ENCODE data around the gene CHRNA9.

CHRNA9 gene

DNA sequence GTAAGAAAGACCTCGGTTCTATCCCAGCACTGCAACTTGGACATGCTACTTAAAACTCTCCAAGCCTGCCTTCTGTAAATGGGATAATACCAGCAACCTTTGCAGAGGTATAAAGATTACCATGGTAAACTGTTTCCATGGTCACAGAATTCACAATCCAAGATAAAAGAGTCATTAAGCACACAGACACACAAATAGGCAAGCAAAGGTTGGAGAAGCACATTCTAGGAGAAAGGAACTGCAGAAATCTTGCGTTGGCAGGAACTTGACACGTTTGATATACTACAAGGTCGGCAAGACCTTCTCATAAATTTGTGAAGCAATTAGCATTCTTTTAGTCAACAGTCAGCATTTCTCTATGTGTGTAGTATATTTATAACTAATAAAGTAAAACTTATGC, 12.3 kb upstream of the CHRNA9 start:
- no peak for ATAC-seq
- no peaks in the 10 kb centered on the region for H3K36me3 Mint-ChIP-seq
- DNase-seq (ENCODE audit: low spot score in 2 of 2), result no peak
- H3K9me3 Mint-ChIP-seq, result no peaks in the 10 kb centered on the region
- peaks cover 4% of the 10 kb centered on the region for H3K4me1 Mint-ChIP-seq
- H3K27ac Mint-ChIP-seq, result no peak overlapping the region
- no peak overlapping the region for H3K4me3 Mint-ChIP-seq

GRCh38 chr4:40323866-40324265, 11.3 kb upstream of the CHRNA9 start:
- ATAC-seq, result peak; percentile 69
- H3K4me1 Mint-ChIP-seq, result no peaks in the 10 kb centered on the region
- H3K36me3 Mint-ChIP-seq, result no peaks in the 10 kb centered on the region
- H3K4me3 Mint-ChIP-seq, result no peak overlapping the region
- H3K9me3 Mint-ChIP-seq, result no peaks in the 10 kb centered on the region
- H3K27ac Mint-ChIP-seq, result no peak overlapping the region
- DNase-seq (ENCODE audit: low spot score in 2 of 2), result no peak

- Mint-ChIP-seq H3K27ac (no peak overlapping the region), H3K4me1 (no peaks in the 10 kb centered on the region), H3K9me3 (no peaks in the 10 kb centered on the region), H3K4me3 (no peak overlapping the region), H3K36me3 (no peaks in the 10 kb centered on the region)
- peak; percentile 94 for ATAC-seq
- DNase-seq (ENCODE audit: low spot score in 2 of 2), result no peak
Observed at GRCh38 chr4:40325406-40326019, 9.6 kb upstream of the CHRNA9 start.

DNA sequence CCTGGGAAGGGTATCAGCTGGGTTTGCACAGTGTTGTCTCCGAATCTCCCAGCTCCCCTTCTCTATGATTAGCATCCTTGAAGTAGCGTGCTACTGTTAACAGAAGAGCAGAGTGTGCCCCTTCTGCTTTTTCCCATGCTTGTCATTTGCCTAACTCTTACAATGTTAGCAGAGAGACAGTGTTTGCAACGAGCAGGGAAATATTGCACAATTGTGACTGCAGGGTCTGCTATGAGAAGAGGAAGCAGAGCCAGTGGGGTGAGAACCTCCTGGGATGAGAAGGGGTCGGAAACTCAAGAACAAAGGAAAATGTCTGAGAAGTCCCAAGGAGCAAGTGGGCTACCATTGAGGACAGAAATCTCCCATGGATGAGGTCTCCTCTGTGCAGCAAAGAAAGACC, 7.8 kb upstream of the CHRNA9 start:
- ATAC-seq (no peak), DNase-seq (ENCODE audit: low spot score in 2 of 2) (no peak)
- Mint-ChIP-seq H3K9me3 (no peaks in the 10 kb centered on the region), H3K4me1 (no peaks in the 10 kb centered on the region), H3K4me3 (no peak overlapping the region), H3K27ac (no peak overlapping the region), H3K36me3 (no peaks in the 10 kb centered on the region)

DNA sequence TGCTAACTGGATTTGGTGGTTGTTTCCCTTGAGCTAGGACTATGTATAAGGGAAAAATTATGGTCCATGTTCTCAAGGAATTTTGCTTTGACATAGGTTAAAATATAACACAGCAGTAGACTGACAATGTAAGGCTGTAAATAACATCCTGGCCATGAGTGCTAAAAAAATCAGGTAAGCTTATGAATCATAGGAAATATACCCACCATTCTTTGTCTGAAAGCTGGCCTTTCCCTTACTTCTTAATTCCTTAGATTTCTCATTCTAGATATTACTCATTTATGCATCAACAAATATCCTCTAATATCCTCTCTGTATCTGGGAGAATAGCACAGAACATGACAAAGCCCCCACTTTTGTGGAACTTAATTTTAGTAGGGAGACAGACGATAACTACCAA, 6.8 kb upstream of the CHRNA9 start:
- Mint-ChIP-seq H3K9me3 (no peaks in the 10 kb centered on the region), H3K36me3 (no peaks in the 10 kb centered on the region), H3K4me1 (no peaks in the 10 kb centered on the region), H3K27ac (no peak overlapping the region), H3K4me3 (no peak overlapping the region)
- no peak for ATAC-seq
- DNase-seq (ENCODE audit: low spot score in 2 of 2), result no peak

DNA sequence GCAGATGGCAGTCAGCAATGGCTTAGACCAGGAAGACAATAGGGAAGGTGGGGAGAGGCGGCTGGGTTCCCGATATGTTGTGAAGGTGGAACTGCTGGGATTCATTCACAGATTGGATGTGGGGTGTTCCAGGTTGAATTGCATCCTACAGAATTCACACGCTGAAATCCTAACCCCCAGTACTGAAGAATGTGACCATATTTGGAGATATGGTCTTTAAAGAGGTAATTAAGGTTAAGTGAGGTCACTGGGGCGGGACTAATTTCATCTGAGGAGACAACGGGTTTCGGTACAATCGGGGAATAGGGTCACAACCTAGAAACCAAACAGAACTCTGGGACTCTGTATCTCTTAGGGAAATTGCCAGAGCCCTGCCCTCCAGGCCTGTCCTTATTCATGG, 5.3 kb upstream of the CHRNA9 start:
- Mint-ChIP-seq H3K9me3 (no peaks in the 10 kb centered on the region), H3K27ac (no peak overlapping the region), H3K4me3 (no peak overlapping the region), H3K4me1 (no peaks in the 10 kb centered on the region), H3K36me3 (no peaks in the 10 kb centered on the region)
- DNase-seq (ENCODE audit: low spot score in 2 of 2) (no peak), ATAC-seq (no peak)

DNA sequence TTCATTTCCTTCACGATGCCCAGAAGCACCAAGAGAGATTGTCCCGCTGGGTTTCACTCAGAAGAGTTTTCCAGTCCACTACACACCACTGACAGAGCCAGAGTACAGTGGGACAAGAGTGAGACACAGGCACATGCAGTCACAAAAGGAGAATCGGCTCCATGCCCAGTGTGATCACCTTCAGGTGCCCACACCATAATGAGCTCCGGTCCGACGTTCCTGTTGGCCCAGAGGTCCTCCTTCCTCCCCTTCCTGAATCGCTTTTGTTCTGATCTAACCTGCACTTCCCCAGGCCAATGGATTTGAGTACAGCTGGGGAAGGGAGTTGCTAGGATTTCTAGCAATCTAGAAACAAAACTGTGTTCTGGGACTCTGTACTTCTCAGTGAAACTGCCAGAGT, 4.6 kb upstream of the CHRNA9 start:
- Mint-ChIP-seq H3K4me1 (no peaks in the 10 kb centered on the region), H3K27ac (no peak overlapping the region), H3K4me3 (no peak overlapping the region), H3K36me3 (no peaks in the 10 kb centered on the region), H3K9me3 (no peaks in the 10 kb centered on the region)
- no peak for ATAC-seq
- DNase-seq (ENCODE audit: low spot score in 2 of 2), result no peak

DNA sequence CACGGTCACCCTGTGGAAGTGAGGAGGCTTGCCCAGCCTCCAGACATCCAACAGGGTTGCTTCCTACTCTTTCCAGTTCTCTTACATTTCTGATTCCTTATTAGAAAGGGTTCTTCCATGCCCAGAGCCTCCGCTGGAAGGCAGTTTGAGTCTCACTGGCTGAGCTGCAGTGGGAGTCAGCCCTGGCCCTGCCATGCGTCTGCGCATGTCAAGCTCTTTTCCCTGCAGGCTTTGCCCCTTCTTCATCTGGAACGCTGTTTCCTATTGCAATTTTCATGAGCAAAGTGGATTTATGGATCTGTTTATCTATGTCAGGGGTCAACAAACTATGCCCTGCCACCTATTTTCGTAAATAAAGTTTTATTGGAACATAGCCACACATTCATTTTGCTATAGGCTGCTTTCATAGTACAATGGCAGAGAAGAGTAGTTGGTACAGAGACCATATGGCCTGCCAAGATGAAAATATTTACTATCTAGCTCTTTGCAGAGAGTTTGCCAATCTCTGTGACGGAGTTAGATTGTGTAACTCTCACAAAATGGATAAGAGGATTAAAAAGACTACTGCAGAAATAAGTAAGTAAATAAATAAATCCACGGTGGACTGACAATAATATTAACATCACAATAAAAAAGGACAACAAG, 3.9 kb upstream of the CHRNA9 start:
- no peak for DNase-seq (ENCODE audit: low spot score in 2 of 2)
- no peak for ATAC-seq
- Mint-ChIP-seq H3K9me3 (no peaks in the 10 kb centered on the region), H3K4me3 (no peak overlapping the region), H3K4me1 (no peaks in the 10 kb centered on the region), H3K27ac (no peak overlapping the region), H3K36me3 (no peaks in the 10 kb centered on the region)

DNA sequence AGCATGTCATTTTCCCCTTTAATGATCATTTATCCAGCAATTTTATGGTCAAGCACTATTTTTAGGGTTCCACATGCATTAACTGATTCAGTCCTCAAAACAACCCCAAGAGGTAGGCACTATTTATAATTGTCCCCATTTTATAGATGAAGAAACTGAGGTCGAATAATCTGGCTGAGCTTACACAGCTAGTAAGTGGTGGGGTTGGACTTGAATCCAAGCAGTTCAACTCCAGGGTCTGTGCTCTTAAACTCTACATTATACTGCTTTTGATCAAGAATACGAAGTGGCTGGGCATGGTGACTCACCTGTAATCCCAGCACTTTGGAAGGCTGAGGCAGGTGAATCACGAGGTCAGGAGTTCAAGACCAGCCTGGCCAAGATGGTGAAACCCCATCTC, 3.2 kb upstream of the CHRNA9 start:
- Mint-ChIP-seq H3K27ac (no peak overlapping the region), H3K9me3 (no peaks in the 10 kb centered on the region), H3K36me3 (no peaks in the 10 kb centered on the region), H3K4me1 (no peaks in the 10 kb centered on the region), H3K4me3 (no peak overlapping the region)
- DNase-seq (ENCODE audit: low spot score in 2 of 2), result no peak
- ATAC-seq, result no peak

GRCh38 chr4:40333921-40334352, 1.2 kb upstream of the CHRNA9 start:
- Mint-ChIP-seq H3K4me1 (no peaks in the 10 kb centered on the region), H3K36me3 (no peaks in the 10 kb centered on the region), H3K27ac (peak overlapping the region; percentile 7), H3K4me3 (no peak overlapping the region), H3K9me3 (no peaks in the 10 kb centered on the region)
- ATAC-seq (no peak), DNase-seq (ENCODE audit: low spot score in 2 of 2) (no peak)

GRCh38 chr4:40335525-40335894, 377 bp downstream of the CHRNA9 start:
- Mint-ChIP-seq H3K36me3 (no peaks in the 10 kb centered on the region), H3K4me1 (peaks cover 7% of the 10 kb centered on the region), H3K4me3 (no peak overlapping the region), H3K27ac (no peak overlapping the region), H3K9me3 (no peaks in the 10 kb centered on the region)
- no peak for ATAC-seq
- DNase-seq (ENCODE audit: low spot score in 2 of 2), result no peak

- Mint-ChIP-seq H3K27ac (no peak overlapping the region), H3K9me3 (no peaks in the 10 kb centered on the region), H3K4me1 (peaks cover 8% of the 10 kb centered on the region), H3K4me3 (no peak overlapping the region), H3K36me3 (no peaks in the 10 kb centered on the region)
- ATAC-seq, result no peak
- DNase-seq (ENCODE audit: low spot score in 2 of 2), result no peak
Observed at GRCh38 chr4:40337051-40337450, 1.9 kb downstream of the CHRNA9 start.

DNA sequence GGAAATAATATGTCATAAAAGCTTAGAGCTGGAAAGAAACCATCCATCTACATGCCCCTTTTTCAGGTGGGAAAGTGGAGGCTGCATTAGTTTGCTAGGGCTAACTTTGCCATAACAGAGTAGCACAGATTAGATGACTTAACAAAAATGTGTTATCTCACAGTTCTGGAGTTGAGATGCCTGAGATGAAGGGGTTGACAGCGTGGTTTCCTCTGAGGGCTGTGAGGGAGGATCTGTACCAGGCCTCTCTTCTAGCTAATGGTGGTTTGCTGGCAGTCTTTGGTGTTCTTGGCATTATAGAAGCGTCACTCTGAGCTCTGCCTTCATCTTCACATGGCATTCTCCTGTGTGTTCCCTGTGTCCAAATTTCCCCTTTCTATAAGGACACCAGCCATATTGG, 2.4 kb downstream of the CHRNA9 start:
- DNase-seq (ENCODE audit: low spot score in 2 of 2) (no peak), ATAC-seq (no peak)
- peaks cover 2% of the 10 kb centered on the region for H3K9me3 Mint-ChIP-seq

GRCh38 chr4:40340030-40340429, 4.9 kb downstream of the CHRNA9 start:
- DNase-seq (ENCODE audit: low spot score in 2 of 2) (no peak), ATAC-seq (peak; percentile 96)
- H3K27ac Mint-ChIP-seq, result no peak overlapping the region

More for the DNA sequence above, 2.4 kb downstream of the CHRNA9 start:
- no peak overlapping the region for H3K27ac Mint-ChIP-seq
- no peak overlapping the region for H3K4me3 Mint-ChIP-seq
- H3K4me1 Mint-ChIP-seq, result peaks cover 8% of the 10 kb centered on the region
- H3K36me3 Mint-ChIP-seq, result no peaks in the 10 kb centered on the region

GRCh38 chr4:40347472-40347871, 12.3 kb downstream of the CHRNA9 start:
- Mint-ChIP-seq H3K4me3 (no peak overlapping the region), H3K4me1 (no peaks in the 10 kb centered on the region), H3K27ac (no peak overlapping the region), H3K9me3 (peaks cover 2% of the 10 kb centered on the region), H3K36me3 (no peaks in the 10 kb centered on the region)
- ATAC-seq (no peak), DNase-seq (ENCODE audit: low spot score in 2 of 2) (no peak)

More at GRCh38 chr4:40340030-40340429, 4.9 kb downstream of the CHRNA9 start:
- H3K9me3 Mint-ChIP-seq, result peaks cover 4% of the 10 kb centered on the region
- H3K4me1 Mint-ChIP-seq, result peaks cover 8% of the 10 kb centered on the region
- no peaks in the 10 kb centered on the region for H3K36me3 Mint-ChIP-seq
- H3K4me3 Mint-ChIP-seq, result no peak overlapping the region

DNA sequence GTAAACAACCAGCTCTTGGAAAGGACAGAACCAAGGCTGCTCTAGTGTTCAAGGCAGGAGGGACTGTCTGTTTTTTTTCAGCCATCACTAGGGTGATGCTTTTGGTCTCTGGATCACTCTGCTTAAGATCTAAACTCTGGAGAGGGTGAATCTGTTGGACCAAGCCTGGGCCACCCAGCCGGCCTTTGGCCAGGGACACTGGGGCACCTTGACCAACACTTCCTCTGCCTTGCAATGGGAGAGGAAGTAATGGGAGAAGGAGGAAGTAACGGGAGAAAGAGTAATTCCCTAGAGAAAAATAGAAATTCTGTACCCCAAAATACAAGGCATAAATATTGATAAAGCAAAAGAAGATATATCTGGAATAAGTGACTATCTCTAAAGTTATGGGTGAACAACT, 12.9 kb downstream of the CHRNA9 start:
- Mint-ChIP-seq H3K27ac (no peak overlapping the region), H3K36me3 (no peaks in the 10 kb centered on the region), H3K9me3 (no peaks in the 10 kb centered on the region), H3K4me1 (no peaks in the 10 kb centered on the region), H3K4me3 (no peak overlapping the region)
- no peak for ATAC-seq
- no peak for DNase-seq (ENCODE audit: low spot score in 2 of 2)

Data from stimulated activated effector memory CD8-positive, alpha-beta T cell treated with anti-CD3 and anti-CD28 coated beads, Interleukin-12 subunit alpha, Interleukin-12 subunit beta, amount 100 ng/mL, for 72 hours (primary cell).